Nucleus accumbens (tissue), 56 donors: Measurements from ENCODE around the gene RGS7.
"Not testable (repeated sequence)": the region's sequence is repeated elsewhere in the genome, so short reads cannot be mapped to it uniquely, and the experiment has no call there.

Experiments
- DNase-seq, 56 donors: peaks; one replicate each; lab custom pipeline; 2025; lab: John Stamatoyannopoulos, UW

RGS7 gene

GRCh38 chr1:241145881-241146280 lies 211.1 kb downstream of the RGS7 start:
- DNase-seq, result no peak

DNA sequence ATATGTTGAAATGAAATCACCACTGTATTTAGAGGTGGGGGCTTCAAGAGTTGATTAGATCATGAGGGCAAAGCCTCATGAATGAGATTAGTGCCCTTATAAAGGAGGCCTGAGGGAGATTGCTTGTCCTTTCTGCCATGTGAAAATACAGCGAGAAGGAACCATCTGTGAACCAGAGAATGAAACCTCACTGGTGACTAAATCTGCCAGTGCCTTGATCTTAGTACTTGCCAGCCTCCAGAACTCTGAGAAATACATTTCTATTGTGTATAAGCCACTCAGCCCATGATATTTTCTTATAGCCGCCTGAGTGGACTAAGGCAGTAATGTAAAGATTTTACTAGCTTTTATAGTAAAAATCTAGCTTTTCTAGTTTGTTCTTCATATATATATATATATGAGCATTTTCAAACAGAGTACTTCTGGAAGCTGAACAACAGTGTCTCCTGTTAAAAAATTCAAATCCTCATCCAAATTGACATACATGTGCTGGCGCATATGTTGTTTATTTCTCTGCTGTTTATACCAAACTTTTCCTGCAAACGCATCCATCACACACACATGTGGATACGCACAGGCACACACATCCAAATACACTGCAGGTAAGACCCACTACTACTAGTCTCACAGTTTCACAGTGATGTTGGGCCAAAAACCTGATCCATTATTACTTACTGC lies 213.1 kb downstream of the RGS7 start:
- no peak for DNase-seq

GRCh38 chr1:241142493-241142892 lies 214.5 kb downstream of the RGS7 start:
- DNase-seq, result no peak

DNA sequence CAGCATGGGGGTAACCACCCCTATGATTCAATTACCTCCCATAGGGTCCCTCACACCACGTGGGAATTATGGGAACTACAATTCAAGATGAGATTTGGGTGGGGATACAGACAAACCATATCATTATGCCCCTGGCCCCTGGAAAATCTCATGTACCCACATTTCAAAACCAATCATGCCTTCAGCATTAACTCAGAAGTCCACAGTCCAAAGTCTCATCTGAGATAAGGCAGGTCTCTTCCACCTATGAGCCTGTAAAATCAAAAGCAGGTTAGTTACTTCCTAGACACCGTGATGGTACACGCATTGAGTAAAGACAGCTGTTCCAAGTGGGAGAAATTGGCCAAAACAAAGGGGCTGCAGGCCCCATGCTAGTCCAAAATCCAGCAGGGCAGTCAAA lies 215.4 kb downstream of the RGS7 start:
- DNase-seq, result not testable (repeated sequence)

DNA sequence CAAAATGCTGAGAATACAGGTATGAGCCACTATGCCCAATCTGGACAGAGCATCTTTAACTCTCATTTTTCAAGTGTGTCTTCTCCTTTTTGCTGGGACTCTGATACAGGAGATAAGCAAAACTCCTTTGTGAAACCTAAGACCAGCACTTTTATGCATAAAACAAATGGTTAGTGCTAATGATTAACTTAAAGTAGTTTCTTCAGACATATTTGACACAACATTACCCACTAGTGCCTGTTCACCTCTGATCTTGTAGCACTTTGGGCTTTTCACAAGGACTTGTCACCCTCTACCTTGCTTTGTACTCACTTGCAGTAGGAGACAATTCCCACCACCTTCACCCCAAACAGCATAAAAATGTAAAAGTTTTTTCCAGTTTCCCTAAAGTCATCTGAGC lies 216.3 kb downstream of the RGS7 start:
- DNase-seq, result no peak

- no peak for DNase-seq
These were observed 218.0 kb downstream of the RGS7 start for GRCh38 chr1:241139047-241139446.

DNA sequence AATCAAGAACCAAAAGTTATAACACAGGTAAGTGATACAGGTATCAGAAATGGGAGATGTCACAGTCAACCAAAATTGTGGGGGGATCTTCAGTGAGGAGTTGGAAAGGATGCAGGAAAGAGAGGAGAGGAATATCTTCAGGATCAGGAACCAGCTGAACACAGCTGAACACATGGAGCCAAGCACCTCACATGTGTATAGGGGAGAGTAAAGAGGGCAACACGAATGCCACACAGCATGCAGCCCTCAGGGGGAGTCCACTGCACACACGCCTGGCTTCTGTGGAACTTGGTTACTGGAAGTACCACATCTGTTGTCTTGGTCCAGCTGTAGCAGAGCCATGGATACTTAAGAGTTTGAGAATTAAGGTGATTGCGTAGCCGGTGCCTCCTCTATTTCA lies 218.8 kb downstream of the RGS7 start:
- no peak for DNase-seq

GRCh38 chr1:241136389-241136788 lies 220.6 kb downstream of the RGS7 start:
- DNase-seq, result no peak

GRCh38 chr1:241131636-241132194 lies 225.3 kb downstream of the RGS7 start:
- DNase-seq, result no peak

GRCh38 chr1:241130881-241131280 lies 226.1 kb downstream of the RGS7 start:
- DNase-seq, result no peak

DNA sequence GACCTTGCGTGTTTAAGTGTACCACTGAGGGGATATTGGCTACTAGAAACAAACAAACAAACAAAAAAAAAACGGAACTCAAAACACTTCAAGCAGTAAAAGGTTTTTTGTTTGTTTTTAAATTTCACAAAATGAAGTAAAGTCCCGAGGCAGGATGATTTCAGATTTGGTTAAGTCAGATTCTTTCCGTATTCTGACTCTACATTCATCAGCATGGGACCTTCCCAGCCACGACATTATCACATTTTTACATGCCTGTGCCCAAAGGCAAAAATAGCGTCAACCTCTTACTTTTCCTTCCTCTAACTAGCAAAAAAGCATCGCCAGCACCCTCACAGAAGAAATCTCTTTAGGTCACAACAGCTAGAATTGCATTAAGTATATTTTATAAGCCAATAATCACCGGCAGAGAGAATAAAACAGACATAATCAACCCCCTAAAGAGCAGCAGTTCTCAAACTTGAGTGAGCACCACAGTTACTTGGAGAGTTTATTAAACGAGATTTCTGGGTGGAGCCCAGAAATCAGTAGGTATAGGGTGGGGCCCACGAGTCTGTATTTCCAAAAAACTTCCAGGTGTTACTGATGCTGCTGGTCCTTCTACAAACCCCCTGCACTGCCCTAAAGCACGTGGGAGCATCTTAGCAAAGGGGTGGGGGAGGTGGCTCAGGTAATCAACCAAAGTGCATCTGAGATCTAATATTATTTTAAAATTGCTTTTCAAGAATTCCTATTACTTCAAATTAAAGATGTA lies 227.6 kb downstream of the RGS7 start:
- DNase-seq, result no peak

DNA sequence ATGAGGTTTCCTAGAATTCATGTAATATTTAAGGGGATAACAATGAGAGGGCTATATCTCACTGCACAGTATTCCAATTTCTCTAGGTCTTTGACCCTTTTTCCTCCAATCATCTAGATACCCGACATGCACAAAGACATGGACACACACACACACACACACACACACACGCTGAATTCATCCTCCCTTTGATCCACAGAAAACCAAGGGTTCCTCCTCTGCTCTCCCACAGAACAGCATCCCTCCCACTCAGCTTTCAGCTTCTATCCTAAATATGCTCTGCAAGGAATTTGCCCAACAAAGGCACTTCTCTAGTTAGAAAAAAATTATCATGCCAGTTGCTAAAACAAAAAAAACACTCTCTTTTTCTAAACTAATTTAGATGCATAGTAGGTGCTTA lies 231.7 kb downstream of the RGS7 start:
- DNase-seq, result peak in 2 of 56 donors; percentile 4 to 11

DNA sequence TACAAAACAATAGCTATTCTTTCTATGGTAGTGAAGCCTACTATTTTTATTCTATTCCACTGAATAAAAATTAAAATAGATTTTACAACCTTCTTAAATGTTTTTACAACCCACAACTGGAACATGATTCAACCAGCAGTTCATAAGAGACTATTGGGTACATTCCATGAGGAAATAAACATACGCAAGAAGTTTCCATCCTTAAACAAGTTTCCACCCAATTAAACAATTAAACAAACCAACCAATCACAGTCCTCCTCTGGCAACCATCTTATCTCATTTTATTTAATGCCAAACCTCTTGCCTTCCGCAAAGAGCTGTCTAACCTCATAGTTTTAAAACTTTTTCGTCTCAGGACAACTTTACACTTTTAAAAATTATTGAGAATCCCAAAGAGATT lies 239.0 kb downstream of the RGS7 start:
- DNase-seq, result no peak

GRCh38 chr1:241115784-241116183 lies 241.2 kb downstream of the RGS7 start:
- no peak for DNase-seq

GRCh38 chr1:241114699-241115233 lies 242.2 kb downstream of the RGS7 start:
- DNase-seq, result no peak

DNA sequence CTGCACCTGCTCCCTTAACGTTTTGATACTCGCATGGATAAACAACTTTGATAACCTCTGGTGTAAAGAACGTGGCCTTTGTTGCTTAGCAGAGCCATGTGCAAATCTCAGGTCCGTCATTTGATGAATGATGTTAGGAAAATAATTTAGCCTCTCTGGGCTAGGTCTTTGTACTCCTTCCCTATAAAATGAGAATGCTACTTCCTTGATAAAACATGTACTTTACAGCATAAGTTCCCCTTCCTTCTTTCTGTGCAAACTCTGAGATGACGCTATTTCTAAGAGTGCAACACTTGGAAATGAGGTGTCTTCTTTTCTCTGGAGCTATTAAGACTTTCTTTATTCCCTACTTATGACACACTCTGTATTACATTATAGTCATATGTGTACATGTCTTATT lies 243.4 kb downstream of the RGS7 start:
- no peak for DNase-seq

DNA sequence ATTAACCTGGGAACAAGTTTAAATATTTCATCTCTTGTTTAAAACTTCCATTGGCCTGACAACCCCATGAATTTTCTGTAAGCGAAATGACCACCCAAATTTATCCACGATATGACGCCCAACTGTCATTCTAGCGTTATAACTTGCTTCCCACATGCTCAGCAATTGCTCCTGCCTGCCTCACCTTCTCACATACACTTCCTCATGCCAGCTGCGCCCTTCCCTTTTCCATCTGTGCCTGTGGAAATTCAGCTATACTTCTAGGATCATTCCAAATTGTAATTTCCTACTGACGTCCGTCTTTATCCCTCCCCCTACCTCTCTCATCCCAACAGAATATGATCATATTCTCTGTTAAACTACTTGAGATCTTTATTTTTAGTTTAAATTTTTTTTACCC lies 248.0 kb downstream of the RGS7 start:
- no peak for DNase-seq

DNA sequence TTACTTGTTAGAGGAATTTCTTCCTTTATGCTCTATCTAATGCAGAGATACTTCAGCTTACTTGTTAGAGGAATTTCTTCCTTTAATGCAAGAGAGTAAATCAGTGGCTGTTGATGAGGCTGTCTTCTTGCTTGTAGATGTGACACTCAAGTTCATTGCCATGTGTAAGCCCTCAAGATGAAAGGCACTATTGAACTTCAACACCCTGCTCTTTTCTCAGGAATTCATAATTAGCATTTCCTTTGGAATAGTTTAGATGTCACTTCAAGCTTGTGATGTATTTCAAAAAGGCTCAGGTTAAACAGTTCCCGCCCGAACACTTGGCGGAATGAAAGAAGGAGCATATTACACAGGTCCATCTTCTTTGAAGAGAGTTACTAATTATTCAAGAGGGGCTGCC lies 251.9 kb downstream of the RGS7 start:
- no peak for DNase-seq

GRCh38 chr1:241102664-241103063 lies 254.3 kb downstream of the RGS7 start:
- no peak for DNase-seq

DNA sequence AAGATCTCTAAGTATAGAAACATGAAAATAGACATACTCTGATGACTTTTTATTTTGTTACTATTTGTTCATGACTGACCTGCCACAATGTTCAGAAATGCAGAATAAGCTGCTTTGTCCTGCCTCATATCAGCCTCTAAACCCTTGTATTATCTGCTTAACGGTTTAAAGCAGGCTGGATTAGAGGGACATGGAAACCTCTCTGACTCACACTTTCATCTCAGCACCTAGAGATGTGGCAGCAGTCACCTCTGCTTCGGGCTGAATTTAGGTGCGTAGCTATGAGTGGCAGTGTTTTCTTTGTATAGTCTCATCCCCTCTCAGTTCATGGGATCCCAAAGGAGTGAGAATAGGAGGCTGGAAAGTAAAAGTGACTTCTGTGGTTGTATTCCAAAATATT lies 255.4 kb downstream of the RGS7 start:
- DNase-seq, result peak in 1 of 56 donors; percentile 3

GRCh38 chr1:241097479-241097878 lies 259.5 kb downstream of the RGS7 start:
- no peak for DNase-seq

DNA sequence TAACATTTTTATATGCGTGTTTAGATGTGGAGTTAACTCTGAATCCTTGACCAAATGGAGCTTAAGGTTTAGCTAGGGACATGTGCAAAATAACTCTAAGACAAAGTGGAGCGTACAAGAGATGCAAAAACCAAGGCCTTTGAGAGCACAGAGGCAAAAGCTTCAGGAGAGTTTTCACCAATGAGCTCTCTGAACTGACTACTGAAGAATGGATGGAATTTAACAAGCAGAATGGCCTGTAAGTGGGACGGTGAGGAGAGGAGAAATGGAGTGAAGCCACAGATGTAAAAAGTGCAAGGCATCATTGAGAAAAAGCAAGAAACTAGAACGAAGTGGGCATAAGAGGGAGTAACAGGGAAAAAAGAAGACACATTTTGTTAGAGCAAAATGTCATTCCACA lies 260.0 kb downstream of the RGS7 start:
- no peak for DNase-seq
